Measurements from ENCODE around the gene MYH15.

The MYH15 gene

DNA sequence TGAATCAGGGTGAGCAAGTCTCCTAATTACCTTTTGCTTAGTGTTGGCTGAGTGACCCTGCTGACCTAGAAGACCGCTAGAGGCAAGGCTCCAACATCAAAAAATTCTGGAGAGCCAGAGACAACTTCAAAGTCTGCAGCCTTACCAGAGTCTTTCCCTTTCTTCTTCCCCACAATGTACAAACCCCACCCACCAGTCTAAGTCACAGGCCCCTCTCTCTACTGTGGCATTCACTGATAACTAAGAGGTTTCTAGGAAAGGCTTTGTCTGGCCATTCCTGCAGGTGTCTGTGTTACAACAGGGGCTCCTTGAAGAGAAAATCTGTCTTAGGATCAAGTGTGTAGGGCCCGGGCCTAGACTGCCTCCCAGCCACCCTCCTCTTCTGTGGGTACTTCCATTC lies 525 bp downstream of the MYH15 start:
- H3K27ac ChIP-seq: no peak overlapping the region
- TF ChIP-seq, protein P1, sequence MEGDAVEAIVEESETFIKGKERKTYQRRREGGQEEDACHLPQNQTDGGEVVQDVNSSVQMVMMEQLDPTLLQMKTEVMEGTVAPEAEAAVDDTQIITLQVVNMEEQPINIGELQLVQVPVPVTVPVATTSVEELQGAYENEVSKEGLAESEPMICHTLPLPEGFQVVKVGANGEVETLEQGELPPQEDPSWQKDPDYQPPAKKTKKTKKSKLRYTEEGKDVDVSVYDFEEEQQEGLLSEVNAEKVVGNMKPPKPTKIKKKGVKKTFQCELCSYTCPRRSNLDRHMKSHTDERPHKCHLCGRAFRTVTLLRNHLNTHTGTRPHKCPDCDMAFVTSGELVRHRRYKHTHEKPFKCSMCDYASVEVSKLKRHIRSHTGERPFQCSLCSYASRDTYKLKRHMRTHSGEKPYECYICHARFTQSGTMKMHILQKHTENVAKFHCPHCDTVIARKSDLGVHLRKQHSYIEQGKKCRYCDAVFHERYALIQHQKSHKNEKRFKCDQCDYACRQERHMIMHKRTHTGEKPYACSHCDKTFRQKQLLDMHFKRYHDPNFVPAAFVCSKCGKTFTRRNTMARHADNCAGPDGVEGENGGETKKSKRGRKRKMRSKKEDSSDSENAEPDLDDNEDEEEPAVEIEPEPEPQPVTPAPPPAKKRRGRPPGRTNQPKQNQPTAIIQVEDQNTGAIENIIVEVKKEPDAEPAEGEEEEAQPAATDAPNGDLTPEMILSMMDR (conservative IDR thresholded peaks at IDR 0.05): no peak

DNA sequence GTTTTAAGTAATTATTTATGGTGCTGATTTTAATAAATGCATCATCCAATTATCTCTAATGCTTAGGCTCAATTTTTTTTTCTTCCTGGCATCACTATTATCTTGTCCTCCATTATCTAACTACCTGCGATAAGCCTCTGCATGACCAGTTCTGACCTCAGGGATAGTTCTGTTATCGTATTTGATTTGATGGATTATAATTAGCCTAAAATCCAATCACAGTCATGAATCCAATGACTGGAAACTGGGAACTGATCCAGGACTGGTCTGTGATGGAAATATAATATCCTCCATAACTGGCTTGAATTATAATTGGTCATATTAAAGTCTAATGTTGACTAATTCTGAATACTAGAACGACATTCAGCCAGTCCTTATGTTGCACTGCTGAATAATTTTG lies 1.1 kb downstream of the MYH15 start:
- TF ChIP-seq, protein P1 (conservative IDR thresholded peaks at IDR 0.05): no peak
- H3K27ac ChIP-seq: no peak overlapping the region

DNA sequence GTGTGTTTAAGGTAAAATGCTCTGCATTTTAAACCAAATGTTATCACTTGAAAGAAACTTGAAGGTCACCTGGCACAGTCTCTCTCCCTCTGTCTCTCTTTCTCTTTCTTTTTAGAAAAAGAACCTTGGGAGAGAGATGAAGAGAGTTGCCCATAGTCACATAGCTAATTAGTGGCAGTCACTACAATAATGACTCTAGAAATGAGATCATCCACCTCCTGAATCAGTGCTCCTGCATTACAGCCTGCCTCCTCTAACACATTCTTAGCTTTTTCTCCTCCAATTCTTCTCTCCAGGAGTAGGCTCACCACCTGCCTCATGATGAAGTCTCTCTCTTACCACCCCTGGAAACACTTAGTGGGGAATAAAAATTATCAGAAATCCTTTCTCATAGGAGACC lies 2.5 kb downstream of the MYH15 start:
- TF ChIP-seq, protein P1 (conservative IDR thresholded peaks at IDR 0.05): no peak
- H3K27ac ChIP-seq: no peak overlapping the region

DNA sequence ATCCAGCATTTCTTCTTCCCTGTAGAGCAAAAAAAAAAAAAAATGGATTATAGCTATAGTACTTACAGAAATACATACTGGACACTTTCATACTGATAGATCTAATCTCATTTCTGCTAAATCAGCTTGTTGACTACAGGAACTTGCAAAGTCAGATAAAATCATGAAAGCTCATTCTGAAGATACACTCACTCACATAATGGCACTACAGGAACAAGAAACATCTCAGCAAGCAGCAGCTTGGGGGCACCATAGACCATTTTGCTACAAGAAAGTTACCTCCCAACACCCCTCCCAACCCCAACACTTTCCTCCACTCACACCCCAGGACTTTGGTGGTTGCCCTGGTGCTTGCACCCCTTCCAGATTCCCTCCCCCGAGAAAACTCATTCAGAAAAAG lies 4.6 kb downstream of the MYH15 start:
- no peak overlapping the region for H3K27ac ChIP-seq
- TF ChIP-seq, protein P1 (conservative IDR thresholded peaks at IDR 0.05): no peak

DNA sequence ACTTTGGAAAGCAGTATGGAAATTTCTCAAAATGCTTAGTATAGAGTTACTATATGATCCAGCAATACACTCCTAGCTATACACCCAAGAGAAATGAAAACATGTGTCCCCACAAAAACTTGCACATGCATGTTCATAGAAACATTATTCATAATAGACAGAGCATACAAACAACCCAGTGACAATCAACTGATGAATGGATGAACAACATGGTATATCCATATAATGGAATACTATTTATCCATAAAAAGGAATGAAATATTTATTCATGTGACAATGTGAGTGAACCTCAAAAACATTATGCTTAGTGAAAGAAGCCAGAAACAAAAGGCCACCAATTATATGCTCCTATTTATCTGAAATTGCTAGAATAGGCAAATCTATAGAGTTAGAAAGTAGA lies 6.7 kb downstream of the MYH15 start:
- TF ChIP-seq, protein P1 (conservative IDR thresholded peaks at IDR 0.05): no peak
- no peak overlapping the region for H3K27ac ChIP-seq

DNA sequence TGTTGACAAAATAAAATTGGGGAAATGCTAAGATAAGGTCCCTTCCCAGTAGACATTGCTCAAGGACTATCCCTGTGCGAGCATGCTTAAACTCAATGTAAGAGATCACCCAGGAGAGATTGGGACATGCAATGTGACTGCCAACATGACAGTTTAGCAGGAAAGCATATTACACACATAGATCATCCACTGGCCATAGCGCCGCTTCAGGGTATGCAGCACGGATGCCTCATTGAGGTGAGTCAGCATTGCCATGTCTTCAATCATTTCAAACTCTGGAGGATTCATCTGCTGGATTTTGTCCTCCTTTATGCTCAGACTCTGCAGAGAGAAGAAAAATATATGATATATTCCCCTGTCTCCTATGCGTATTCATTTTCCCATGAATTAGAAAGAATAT lies 8.9 kb downstream of the MYH15 start:
- H3K27ac ChIP-seq: no peak overlapping the region
- TF ChIP-seq, protein P1 (conservative IDR thresholded peaks at IDR 0.05): no peak

DNA sequence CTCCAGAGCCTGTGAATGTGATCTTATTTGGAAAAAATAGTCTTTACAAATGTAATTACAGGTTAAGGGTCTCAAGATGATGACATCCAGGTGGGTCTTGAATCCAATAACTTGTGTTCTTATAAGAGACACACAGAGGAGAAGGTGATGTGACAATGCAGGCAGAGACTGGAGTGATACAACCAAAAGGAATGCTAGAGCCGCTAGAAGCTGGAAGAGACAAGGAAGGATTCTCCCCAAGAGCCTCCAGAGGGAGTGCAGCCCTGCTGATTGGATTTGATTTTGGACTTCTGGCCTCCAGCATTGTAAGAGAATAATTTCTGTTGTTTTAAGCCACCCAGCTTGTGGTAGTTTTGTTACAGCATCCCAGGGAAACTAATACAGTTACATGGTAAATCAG lies 9.7 kb downstream of the MYH15 start:
- no peak overlapping the region for H3K27ac ChIP-seq
- TF ChIP-seq, protein P1 (conservative IDR thresholded peaks at IDR 0.05): no peak

DNA sequence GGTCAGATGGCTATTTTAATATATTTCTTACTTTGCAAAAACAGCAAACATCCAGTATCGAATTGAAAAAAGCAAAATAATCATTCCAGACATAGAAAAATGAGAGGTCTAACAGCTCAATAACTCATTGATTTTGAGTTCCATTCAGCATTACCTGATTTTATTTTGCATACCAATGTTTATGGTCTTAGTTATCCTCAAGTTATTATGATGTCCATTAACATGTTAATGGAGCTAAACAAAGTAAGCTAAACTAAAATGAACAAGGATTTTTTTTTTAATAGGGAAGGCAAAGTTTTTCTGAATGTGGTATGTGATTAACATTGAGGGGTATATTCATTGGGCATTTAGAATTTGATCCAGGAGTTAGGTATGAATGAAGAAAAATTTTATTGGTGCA lies 13.1 kb downstream of the MYH15 start:
- TF ChIP-seq, protein P1 (conservative IDR thresholded peaks at IDR 0.05): no peak
- H3K27ac ChIP-seq: no peak overlapping the region
